PC-9 (cell line): ENCODE results near the gene CUL2.
"Not testable (repeated sequence)": the region's sequence is repeated elsewhere in the genome, so short reads cannot be mapped to it uniquely, and the experiment has no call there.

Experiments
- CTCF ChIP-seq: fragments of 200-600 bp; sonication (generic); conservative IDR thresholded peaks from 2 replicates; pipeline ENCODE4 v1.6.1; 2017; ENCODE audit warnings: mixed run types, antibody characterized with exemption, mild to moderate bottlenecking, moderate library complexity
- EZH2 ChIP-seq: fragments of 200-600 bp; sonication (generic); IDR thresholded peaks from 2 replicates; pipeline ENCODE4 v1.8.0; 2017; ENCODE audit warnings: antibody characterized with exemption, low read depth

GRCh38 chr10:34971606-34972334 lies 118.4 kb downstream of the CUL2 start:
- not testable (repeated sequence) for TF ChIP-seq EZH2, CTCF
